ENCODE measurements around the gene ARHGAP23. TPM values are rescaled to one million over a fixed set of nuclear protein-coding genes. Genes with fewer than 3 reads are reported as not detected.

ARHGAP23 gene
- total and polyA plus RNA-seq, 7 donors = 0.69 to 42.1 (median 11.2) TPM

- no peak for DNase-seq
- TF ChIP-seq EP300 (IDR thresholded peaks at IDR 0.05) = no peak
- no peak for TF ChIP-seq POLR2AphosphoS5 (IDR thresholded peaks at IDR 0.05)
- no peak for TF ChIP-seq CTCF (IDR thresholded peaks at IDR 0.05)
- no peak for TF ChIP-seq POLR2A (IDR thresholded peaks at IDR 0.05)
- peaks cover 0 to 3% (median 2%) of the 10 kb centered on the region in 4 donors for H3K4me1 ChIP-seq
- intact Hi-C loops (cut with DNase I) = no loop called here
- 36 to 60% methylated on average over 9 of the region's 9 CpGs for WGBS, 2 donors
- H3K27me3 ChIP-seq = peaks cover 6 to 85% (median 41%) of the 10 kb centered on the region in 3 donors
- no peak overlapping the region for H3K27ac ChIP-seq
- H3K4me3 ChIP-seq = no peak overlapping the region
- no peaks in the 10 kb centered on the region for H3K9me3 ChIP-seq
- H3K36me3 ChIP-seq = no peaks in the 10 kb centered on the region
Measured at GRCh38 chr17:38533241-38533640, 105.0 kb downstream of the ARHGAP23 start.

DNA sequence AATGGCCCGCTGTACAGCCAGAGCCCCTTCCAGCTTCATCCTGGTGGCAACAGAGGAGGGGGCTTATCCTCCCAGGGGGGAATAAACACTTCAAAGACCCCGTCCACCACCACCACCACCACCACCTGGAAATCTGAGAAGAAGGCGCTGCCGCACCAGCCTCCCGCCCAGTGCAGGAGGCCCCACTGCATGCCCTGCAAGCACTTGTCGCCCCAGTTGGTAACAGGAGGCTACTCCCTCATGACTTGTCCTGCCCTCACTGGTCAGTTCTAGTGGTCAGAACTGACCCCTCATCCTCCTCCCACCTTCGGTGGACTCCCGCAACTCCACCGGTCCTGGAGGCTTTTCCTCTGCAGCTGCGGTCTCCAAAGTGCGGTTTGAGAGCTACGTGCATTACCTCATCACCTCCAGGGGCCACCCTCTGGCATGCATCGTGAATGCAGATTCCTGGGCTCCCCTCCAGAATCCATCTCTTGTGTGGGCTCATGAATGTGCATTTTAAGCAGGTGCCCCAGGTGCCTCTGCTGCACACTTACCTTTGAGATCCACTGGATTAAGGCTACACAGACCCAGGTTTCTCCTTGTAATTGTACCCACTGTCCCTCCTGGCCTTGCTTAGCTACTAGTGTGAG is 105.7 kb downstream of the ARHGAP23 start:
- no peaks in the 10 kb centered on the region for H3K36me3 ChIP-seq
- no peak for TF ChIP-seq CTCF (IDR thresholded peaks at IDR 0.05)
- no peak for TF ChIP-seq POLR2AphosphoS5 (IDR thresholded peaks at IDR 0.05)
- TF ChIP-seq EP300 (IDR thresholded peaks at IDR 0.05) = no peak
- no peak for TF ChIP-seq POLR2A (IDR thresholded peaks at IDR 0.05)
- no peaks in the 10 kb centered on the region for H3K9me3 ChIP-seq
- no peak for DNase-seq
- H3K27me3 ChIP-seq = peaks cover 6 to 85% (median 41%) of the 10 kb centered on the region in 3 donors
- no peak overlapping the region for H3K27ac ChIP-seq
- 57 to 65% methylated on average over 13 of the region's 13 CpGs for WGBS, 2 donors
- no peaks in the 10 kb centered on the region for H3K4me1 ChIP-seq
- H3K4me3 ChIP-seq = no peak overlapping the region
- intact Hi-C loops (cut with DNase I) = no loop called here

GRCh38 chr17:38534498-38534885 is 106.2 kb downstream of the ARHGAP23 start:
- WGBS, 2 donors = 48 to 65% methylated on average over 7 of the region's 7 CpGs
- no peak for DNase-seq
- no peaks in the 10 kb centered on the region for H3K36me3 ChIP-seq
- no peaks in the 10 kb centered on the region for H3K9me3 ChIP-seq
- peaks cover 6 to 81% (median 41%) of the 10 kb centered on the region in 3 donors for H3K27me3 ChIP-seq
- intact Hi-C loops (cut with DNase I) = no loop called here
- H3K4me1 ChIP-seq = no peaks in the 10 kb centered on the region
- TF ChIP-seq CTCF (IDR thresholded peaks at IDR 0.05) (no peak), EP300 (IDR thresholded peaks at IDR 0.05) (no peak), POLR2A (IDR thresholded peaks at IDR 0.05) (no peak), POLR2AphosphoS5 (IDR thresholded peaks at IDR 0.05) (no peak)
- no peak overlapping the region for H3K27ac ChIP-seq
- no peak overlapping the region for H3K4me3 ChIP-seq

GRCh38 chr17:38535886-38536285 is 107.6 kb downstream of the ARHGAP23 start:
- WGBS, 2 donors = 73 to 81% methylated on average over 8 of the region's 8 CpGs
- intact Hi-C loops (cut with DNase I) = no loop called here
- Histone ChIP-seq H3K4me1 (no peaks in the 10 kb centered on the region), H3K4me3 (no peak overlapping the region), H3K9me3 (no peaks in the 10 kb centered on the region), H3K36me3 (no peaks in the 10 kb centered on the region), H3K27ac (no peak overlapping the region), H3K27me3 (peaks cover 0 to 67% (median 29%) of the 10 kb centered on the region in 3 donors)
- no peak for TF ChIP-seq POLR2A (IDR thresholded peaks at IDR 0.05)
- no peak for TF ChIP-seq EP300 (IDR thresholded peaks at IDR 0.05)
- TF ChIP-seq CTCF (IDR thresholded peaks at IDR 0.05) = no peak
- TF ChIP-seq POLR2AphosphoS5 (IDR thresholded peaks at IDR 0.05) = no peak
- DNase-seq = no peak

- TF ChIP-seq POLR2AphosphoS5 (IDR thresholded peaks at IDR 0.05) = no peak
- TF ChIP-seq POLR2A (IDR thresholded peaks at IDR 0.05) = no peak
- TF ChIP-seq CTCF (IDR thresholded peaks at IDR 0.05) = no peak
- no peak for TF ChIP-seq EP300 (IDR thresholded peaks at IDR 0.05)
- intact Hi-C loops (cut with DNase I) = no loop called here
- H3K27ac ChIP-seq = no peak overlapping the region
- no peaks in the 10 kb centered on the region for H3K4me1 ChIP-seq
- H3K9me3 ChIP-seq = no peaks in the 10 kb centered on the region
- H3K36me3 ChIP-seq = no peaks in the 10 kb centered on the region
- WGBS, 2 donors = 86 to 89% methylated on average over 4 of the region's 4 CpGs
- H3K4me3 ChIP-seq = no peak overlapping the region
- no peak for DNase-seq
- H3K27me3 ChIP-seq = peaks cover 0 to 61% (median 24%) of the 10 kb centered on the region in 3 donors
Measured at GRCh38 chr17:38536661-38537060, 108.4 kb downstream of the ARHGAP23 start.
